IPS-20b (cell line): ENCODE data around the gene BABAM2.

Experiments
- H3K27ac ChIP-seq: one replicate; pipeline ENCODE4 v1.5.1; 2013; ENCODE audit warnings: low read length
- H3K27me3 ChIP-seq: 2 replicates; pipeline ENCODE4 v1.6.1; 2013; ENCODE audit warnings: mild to moderate bottlenecking, low read length, inconsistent platforms; ENCODE audit not compliant: insufficient read depth
- H3K36me3 ChIP-seq: 2 replicates; pipeline ENCODE4 v1.6.1; 2013; ENCODE audit warnings: low read depth, mild to moderate bottlenecking, inconsistent platforms, low read length, moderate library complexity; ENCODE audit not compliant: insufficient read depth
- H3K4me1 ChIP-seq: 2 replicates; pipeline ENCODE4 v1.6.1; 2013; ENCODE audit warnings: mild to moderate bottlenecking, control low read depth, inconsistent platforms, low read length, moderate library complexity; ENCODE audit not compliant: insufficient read depth
- H3K4me3 ChIP-seq: 2 replicates; pipeline ENCODE4 v1.5.1; 2013; ENCODE audit warnings: mild to moderate bottlenecking, low read length, inconsistent platforms
- H3K9ac ChIP-seq: 2 replicates; pipeline ENCODE4 v1.6.1; 2013; ENCODE audit warnings: low read depth, mild to moderate bottlenecking, inconsistent platforms, low read length, moderate library complexity
- H3K9me3 ChIP-seq: 2 replicates; pipeline ENCODE4 v1.6.1; 2013; ENCODE audit warnings: mild to moderate bottlenecking, low read depth, low read length, inconsistent platforms; ENCODE audit not compliant: insufficient read depth

The BABAM2 gene

DNA sequence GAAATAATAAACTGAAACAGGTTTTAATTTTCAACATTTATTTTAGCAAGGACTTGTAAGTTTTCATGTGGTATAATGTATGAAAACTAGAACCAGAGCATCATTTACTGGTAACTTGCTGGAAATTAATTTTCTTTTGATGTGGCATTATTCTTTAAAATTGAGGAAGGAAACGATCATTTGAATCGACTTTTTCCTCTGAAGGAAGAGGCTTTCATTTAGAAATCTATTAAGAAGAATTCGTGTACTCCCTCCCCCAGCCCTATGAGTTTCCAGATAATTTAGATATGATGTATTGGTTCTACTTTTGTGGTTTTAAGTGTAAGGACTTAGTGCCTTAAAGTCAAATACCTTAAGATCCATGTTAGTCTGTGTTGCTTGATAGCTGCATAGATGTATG lies 2.5 kb downstream of the BABAM2 start:
- Histone ChIP-seq H3K9me3 (no peaks in the 10 kb centered on the region), H3K27ac (no peak overlapping the region), H3K4me1 (no peaks in the 10 kb centered on the region), H3K4me3 (no peak overlapping the region), H3K9ac (no peak overlapping the region), H3K36me3 (0 out of 2 replicates have a peak, but pooled peaks cover 4% of the 10 kb centered on the region), H3K27me3 (no peaks in the 10 kb centered on the region)

DNA sequence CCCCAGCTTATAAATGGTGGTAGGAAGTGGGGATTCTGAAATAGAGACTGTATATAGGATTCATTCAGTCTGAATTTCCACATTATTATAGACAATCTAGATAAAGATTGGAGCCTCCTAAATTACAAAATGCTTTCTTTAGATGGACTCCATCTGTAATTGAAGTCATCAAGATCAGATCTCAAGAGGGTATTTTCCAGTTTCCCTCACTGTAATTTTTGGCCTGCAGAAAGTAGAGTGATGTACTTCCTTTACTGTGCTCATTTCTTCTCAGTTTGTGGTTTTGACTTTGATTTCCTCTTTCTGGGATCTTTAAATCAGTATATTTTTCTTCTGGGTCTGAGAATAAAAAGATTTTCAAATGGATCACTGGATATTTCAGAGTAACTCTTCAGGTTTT lies 7.2 kb downstream of the BABAM2 start:
- no peaks in the 10 kb centered on the region for H3K9me3 ChIP-seq
- no peak overlapping the region for H3K4me3 ChIP-seq
- no peak overlapping the region for H3K9ac ChIP-seq
- H3K36me3 ChIP-seq: peaks cover 8% of the 10 kb centered on the region; the same call in 1 of the 2 replicates
- no peak overlapping the region for H3K27ac ChIP-seq
- no peaks in the 10 kb centered on the region for H3K27me3 ChIP-seq
- H3K4me1 ChIP-seq: no peaks in the 10 kb centered on the region

DNA sequence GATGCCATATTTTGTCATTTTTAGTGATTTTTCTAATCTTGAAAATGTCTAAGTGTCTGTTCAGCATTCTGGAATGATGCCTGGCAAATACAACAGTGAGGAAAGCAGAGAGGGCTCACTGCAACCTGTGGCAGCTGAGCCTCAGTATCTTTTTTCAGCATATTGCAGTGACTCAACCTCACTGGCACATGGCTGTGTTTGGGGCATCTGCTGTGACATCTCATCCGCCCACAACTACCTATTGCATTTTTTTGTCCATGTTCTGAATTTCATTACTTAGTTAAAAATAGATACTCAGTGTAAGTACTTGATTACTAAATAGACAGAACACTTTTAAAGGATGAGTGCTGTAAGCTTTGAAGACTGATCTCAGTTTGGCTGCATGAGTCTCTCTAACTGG lies 10.7 kb downstream of the BABAM2 start:
- Histone ChIP-seq H3K27me3 (no peaks in the 10 kb centered on the region), H3K27ac (no peak overlapping the region), H3K4me1 (no peaks in the 10 kb centered on the region), H3K36me3 (peaks cover 8% of the 10 kb centered on the region; the same call in 1 of the 2 replicates), H3K4me3 (no peak overlapping the region), H3K9me3 (no peaks in the 10 kb centered on the region), H3K9ac (no peak overlapping the region)

DNA sequence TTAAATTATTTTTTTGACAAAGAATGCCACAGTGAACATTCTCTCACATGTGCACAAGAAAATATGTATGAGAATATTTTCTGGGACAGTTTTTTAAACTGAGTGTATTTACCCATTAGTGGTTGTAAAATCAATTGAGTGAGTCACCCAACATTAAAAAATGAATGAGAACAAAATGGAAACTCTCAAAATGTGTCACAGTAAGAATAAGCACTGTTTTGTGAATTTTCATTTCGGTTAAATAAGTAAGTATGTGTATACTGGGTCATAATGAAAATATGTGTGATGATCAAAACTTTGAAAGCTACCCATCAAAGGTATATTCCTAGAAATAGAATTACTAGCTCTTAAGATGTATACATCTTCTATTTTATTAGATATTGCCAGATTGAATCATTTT lies 11.6 kb downstream of the BABAM2 start:
- Histone ChIP-seq H3K4me1 (no peaks in the 10 kb centered on the region), H3K27me3 (no peaks in the 10 kb centered on the region), H3K9ac (no peak overlapping the region), H3K9me3 (no peaks in the 10 kb centered on the region), H3K27ac (no peak overlapping the region), H3K4me3 (no peak overlapping the region), H3K36me3 (peaks cover 4% of the 10 kb centered on the region; the same call in 1 of the 2 replicates)

DNA sequence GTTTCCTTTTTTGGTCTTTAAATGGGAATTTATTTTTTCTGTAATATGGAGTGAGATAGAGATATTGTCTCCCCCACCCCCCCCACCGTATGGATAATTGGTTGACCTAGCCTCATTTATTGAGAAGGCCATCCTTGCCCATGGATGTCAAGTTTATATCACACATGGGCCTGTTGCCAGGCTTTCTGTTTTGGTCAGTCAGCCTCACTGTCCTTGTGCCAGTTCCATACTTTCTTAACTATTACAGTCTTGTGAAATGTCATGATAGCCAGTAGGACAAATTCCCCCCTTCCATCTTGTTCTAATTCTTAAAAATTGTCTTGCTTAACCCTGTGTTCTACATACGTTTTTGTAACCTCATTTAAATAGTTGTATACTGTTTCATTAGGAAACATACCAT lies 12.5 kb downstream of the BABAM2 start:
- H3K9ac ChIP-seq: no peak overlapping the region
- H3K9me3 ChIP-seq: no peaks in the 10 kb centered on the region
- no peak overlapping the region for H3K27ac ChIP-seq
- no peak overlapping the region for H3K4me3 ChIP-seq
- H3K36me3 ChIP-seq: peaks cover 4% of the 10 kb centered on the region; the same call in 1 of the 2 replicates
- H3K4me1 ChIP-seq: no peaks in the 10 kb centered on the region
- no peaks in the 10 kb centered on the region for H3K27me3 ChIP-seq

DNA sequence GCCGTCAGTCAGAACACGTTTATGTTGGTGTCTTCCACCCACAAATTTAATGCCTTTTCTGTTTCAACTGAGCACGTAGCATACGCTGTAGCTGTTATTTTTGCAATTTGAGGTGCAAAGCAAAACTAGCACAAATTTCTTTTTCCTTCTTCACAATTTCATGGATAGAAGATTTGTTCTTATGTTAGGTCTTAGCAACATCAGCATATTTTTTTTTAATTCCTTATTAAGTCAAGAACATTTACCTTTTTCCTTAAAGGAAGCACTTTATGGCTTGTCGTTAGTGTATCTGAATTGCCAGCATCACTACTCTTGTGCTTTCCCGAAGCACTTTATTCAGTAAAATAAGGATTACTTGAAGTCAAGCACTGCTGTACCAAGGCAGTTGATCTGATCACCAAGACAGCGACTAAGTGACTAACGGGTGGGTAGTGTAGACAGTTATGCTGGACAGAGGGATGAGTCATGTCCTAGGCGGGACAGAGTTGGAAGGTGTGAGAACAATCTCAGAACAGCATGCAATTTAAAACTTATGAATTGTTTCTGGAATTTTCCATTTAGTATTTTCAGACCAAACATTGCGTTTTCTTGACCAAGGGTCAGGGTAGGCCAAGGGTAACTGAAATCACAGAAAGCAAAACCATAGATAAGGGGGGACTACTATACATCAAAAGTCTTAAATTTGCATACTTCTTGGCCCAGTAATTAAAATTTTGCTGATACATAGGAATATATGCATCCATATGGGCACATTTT lies 13.3 kb downstream of the BABAM2 start:
- no peaks in the 10 kb centered on the region for H3K4me1 ChIP-seq
- H3K36me3 ChIP-seq: peaks cover 4% of the 10 kb centered on the region; the same call in 1 of the 2 replicates
- H3K4me3 ChIP-seq: no peak overlapping the region
- H3K9me3 ChIP-seq: no peaks in the 10 kb centered on the region
- H3K9ac ChIP-seq: no peak overlapping the region
- no peak overlapping the region for H3K27ac ChIP-seq
- no peaks in the 10 kb centered on the region for H3K27me3 ChIP-seq

DNA sequence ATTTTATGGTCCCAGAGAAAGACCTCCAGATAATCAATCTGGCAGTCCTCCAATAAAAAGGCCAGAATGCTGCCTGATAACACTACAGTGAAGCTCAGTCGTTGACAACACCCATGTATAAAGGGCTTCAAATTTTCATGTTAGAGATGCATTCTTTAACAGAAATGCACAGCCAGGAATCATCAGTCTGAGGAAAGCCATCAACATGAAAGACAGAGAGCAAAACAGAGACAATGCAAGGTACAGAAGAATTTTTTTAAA lies 13.8 kb downstream of the BABAM2 start:
- no peaks in the 10 kb centered on the region for H3K4me1 ChIP-seq
- H3K27me3 ChIP-seq: no peaks in the 10 kb centered on the region
- no peaks in the 10 kb centered on the region for H3K9me3 ChIP-seq
- H3K27ac ChIP-seq: no peak overlapping the region
- no peak overlapping the region for H3K9ac ChIP-seq
- H3K4me3 ChIP-seq: no peak overlapping the region
- peaks cover 4% of the 10 kb centered on the region; the same call in 1 of the 2 replicates for H3K36me3 ChIP-seq

DNA sequence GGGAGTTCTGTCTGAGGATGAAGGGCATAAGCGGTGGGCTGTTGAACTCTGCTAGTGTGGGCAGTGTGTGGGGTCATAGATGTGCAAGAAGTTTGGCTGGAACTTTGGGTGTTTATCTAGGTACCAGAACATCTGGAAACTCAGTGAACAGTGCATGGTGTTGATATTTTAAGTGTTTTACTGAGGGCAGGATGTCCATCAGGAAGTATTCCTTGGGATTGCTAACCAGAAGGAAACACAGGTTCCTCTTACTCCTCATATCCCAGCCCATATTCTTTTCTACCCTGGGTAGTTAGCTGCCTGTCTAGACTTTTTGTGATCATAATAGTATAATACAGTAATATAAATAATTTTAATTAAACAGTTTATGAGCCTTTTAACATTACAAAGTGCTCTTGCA lies 15.5 kb downstream of the BABAM2 start:
- H3K4me1 ChIP-seq: no peaks in the 10 kb centered on the region
- no peaks in the 10 kb centered on the region for H3K9me3 ChIP-seq
- H3K4me3 ChIP-seq: no peak overlapping the region
- H3K27ac ChIP-seq: no peak overlapping the region
- H3K9ac ChIP-seq: no peak overlapping the region
- no peaks in the 10 kb centered on the region for H3K27me3 ChIP-seq
- H3K36me3 ChIP-seq: no peaks in the 10 kb centered on the region

DNA sequence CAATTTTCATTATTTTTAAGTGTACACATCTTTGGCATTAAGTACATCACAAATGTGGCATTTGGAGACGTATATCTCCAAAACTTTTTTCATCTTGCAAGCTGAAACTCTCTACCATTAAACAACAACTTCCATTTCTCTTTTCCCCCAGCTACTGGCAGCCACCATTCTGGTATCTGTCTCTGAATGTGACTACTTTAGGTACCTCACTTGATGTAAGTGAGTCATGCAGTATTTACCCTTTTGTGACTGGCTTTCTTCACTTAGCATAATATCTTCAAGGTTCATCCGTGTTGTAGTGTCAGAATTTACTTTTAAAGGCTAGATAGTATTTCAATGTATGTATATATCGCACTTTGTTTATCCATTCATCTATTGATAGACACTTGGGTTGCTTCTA lies 17.0 kb downstream of the BABAM2 start:
- no peak overlapping the region for H3K27ac ChIP-seq
- H3K36me3 ChIP-seq: no peaks in the 10 kb centered on the region
- no peak overlapping the region for H3K4me3 ChIP-seq
- no peaks in the 10 kb centered on the region for H3K4me1 ChIP-seq
- H3K9me3 ChIP-seq: no peaks in the 10 kb centered on the region
- no peak overlapping the region for H3K9ac ChIP-seq
- H3K27me3 ChIP-seq: no peaks in the 10 kb centered on the region

DNA sequence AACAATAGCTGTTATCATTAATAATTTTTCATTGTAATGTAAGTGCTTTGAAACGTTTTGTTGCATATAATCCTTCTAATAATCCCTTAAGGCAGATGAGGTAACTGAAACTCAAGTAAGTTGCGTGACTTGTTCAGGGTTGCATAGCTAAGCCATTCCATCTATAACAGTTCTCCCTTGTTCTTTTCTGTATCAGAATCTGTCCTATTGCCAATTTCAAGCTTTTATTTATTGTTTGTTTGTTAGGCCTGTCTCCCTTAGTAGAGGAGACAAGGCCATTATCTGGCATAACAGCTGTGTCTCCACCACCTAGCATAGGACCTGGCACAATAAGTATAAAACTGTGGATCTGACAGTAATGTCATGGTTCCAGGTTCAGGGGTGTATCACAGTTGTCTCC lies 19.4 kb downstream of the BABAM2 start:
- Histone ChIP-seq H3K4me1 (no peaks in the 10 kb centered on the region), H3K27me3 (no peaks in the 10 kb centered on the region), H3K27ac (no peak overlapping the region), H3K4me3 (no peak overlapping the region), H3K9ac (no peak overlapping the region), H3K36me3 (no peaks in the 10 kb centered on the region), H3K9me3 (no peaks in the 10 kb centered on the region)

DNA sequence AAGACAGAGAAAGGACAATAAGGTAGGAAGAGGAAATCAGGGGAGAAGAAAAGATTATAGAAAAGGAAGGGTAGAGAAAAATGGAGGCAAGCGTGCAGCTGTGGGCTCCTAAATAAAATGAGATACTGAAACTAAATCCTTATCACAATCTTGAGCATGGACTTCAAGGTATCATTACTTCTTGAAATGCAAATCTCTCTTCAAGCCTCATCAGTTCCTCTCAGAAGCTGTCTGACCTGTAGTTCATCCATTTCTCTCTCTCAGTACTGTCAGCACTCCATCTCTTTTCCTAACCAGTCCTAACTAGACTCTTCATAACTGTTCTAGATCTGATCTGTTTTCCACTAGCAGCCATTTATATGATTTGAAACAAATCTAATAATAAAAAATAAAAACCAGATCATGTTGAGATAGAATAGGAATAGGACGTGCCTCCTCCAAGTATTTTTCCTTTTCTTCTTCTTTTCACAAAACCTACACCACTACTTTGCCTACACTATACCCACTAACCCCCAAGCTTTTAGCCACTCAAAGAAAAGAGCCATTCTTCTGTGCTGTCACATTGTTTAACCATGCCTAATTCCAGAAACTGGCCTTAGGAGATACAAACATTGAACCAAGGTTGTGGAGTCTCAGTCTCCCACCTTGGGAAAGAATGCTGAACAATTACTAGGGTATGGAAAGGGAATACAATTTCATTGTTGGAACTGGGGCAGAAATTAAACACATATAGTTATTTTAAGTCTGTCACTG lies 21.1 kb downstream of the BABAM2 start:
- no peak overlapping the region for H3K9ac ChIP-seq
- H3K9me3 ChIP-seq: no peaks in the 10 kb centered on the region
- H3K27me3 ChIP-seq: no peaks in the 10 kb centered on the region
- no peak overlapping the region for H3K27ac ChIP-seq
- no peak overlapping the region for H3K4me3 ChIP-seq
- H3K4me1 ChIP-seq: peaks cover 3% of the 10 kb centered on the region; the same call in 1 of the 2 replicates
- no peaks in the 10 kb centered on the region for H3K36me3 ChIP-seq

DNA sequence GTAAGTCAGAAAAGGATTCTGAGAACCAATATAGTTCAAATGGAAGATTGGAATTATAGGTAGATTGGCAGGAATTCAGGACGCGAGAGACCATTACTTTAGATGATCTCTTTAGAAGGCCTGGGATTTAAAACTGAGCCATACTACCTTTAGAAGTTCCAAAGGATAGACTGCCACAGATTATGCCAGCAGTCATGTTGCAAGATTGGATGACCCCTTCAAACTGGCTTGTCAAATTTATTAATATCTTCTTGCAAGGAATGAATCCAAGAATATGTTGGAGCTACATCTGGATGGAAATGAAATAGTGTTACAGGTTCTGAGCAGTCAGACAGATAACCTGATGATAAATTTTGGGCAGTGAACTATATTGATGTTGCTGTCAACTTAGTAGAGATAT lies 22.0 kb downstream of the BABAM2 start:
- H3K4me1 ChIP-seq: peaks cover 3% of the 10 kb centered on the region; the same call in 1 of the 2 replicates
- no peak overlapping the region for H3K4me3 ChIP-seq
- H3K36me3 ChIP-seq: no peaks in the 10 kb centered on the region
- no peaks in the 10 kb centered on the region for H3K9me3 ChIP-seq
- H3K27ac ChIP-seq: no peak overlapping the region
- H3K9ac ChIP-seq: no peak overlapping the region
- H3K27me3 ChIP-seq: no peaks in the 10 kb centered on the region
